HG03378 (cell line): ENCODE data around the gene IRX4.
"Not testable (repeated sequence)": the region's sequence is repeated elsewhere in the genome, so short reads cannot be mapped to it uniquely, and the experiment has no call there.

Experiments
- ATAC-seq: cut with Tn5 transposase; IDR thresholded peaks from one replicate; pipeline ENCODE4 v1.9.1; 2021; ENCODE audit warnings: mild to moderate bottlenecking, moderate library complexity; ENCODE audit not compliant: unreplicated experiment

Gene IRX4

DNA sequence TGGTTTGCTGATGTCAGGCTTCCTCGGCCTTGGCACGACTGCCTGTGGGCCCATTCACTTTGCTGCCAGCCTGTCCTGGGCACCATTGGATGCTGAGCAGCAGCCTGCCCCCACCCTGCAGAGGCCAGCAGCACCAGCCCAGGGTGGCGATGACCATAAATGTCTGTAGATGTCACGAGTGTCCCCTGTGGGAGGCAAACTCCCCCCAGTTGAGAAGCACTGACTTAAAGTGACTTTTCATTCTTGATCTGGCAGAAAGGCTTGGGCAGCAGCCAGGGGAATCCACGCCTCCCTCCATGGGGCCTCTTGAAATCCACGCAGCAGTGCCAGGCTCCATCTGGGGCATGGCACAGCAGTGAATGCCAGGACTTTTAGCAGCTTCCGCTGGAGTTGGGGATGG is 21.8 kb downstream of the IRX4 start:
- no peak for ATAC-seq

- no peak for ATAC-seq
These were observed 22.6 kb downstream of the IRX4 start for GRCh38 chr5:1860021-1860610.

DNA sequence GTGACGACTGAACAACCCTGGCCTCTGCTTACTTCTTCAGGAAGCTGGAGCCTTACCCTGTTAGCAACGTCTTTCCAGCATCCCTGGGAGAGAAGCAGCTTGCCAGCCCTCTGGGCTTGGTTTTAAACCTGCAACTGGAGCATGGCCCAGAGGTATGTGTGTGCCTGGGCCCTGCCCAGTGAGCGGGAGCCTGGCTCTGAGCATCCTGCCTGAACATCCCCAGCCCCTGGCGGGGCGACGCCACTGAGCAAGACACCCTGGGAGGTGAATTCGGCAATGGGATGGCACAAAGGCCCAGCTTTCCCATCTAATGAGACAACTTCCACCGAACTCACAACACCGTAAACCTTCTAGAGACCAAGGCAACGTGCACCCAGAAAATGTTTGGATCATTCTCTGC is 23.6 kb downstream of the IRX4 start:
- no peak for ATAC-seq

DNA sequence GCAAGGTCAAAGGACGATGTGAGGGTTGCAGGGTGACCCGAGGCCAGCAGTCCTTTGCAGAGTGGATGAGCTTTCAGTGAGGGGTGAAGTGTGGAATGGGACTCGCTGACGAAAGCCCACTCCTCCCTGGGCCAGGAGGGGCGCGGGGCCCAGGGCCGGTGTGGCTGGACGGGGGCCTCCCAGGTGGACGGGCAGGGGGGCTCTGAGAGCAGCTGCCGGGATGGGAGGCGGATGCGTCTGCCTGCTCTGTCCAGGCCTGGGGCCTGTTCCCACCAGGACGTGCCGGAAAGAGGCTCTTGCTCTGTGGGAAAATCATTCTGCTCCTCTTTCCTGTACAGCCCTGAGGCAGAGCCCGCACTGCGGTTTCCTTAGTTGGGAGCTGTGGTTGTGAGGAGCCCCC is 24.3 kb downstream of the IRX4 start:
- ATAC-seq, result no peak

DNA sequence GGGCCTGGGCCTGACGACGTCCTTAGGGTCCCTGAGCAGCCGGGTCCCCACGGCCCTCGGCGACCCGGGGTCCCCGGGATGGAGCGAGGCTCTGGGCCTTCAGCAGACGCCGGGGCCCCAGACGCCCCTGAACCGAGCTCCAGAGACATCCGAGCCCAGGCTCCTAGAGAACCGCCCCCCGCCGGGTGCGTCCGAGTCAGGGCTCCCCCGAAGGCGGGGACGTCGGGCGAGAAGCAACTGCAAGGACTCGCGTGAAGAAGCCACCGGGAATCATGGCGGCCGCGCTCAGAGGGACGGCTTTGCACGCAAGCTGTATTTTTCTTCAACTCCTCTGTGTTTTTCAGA is 25.5 kb downstream of the IRX4 start:
- no peak for ATAC-seq

GRCh38 chr5:1856596-1857255 is 26.0 kb downstream of the IRX4 start:
- ATAC-seq, result no peak

DNA sequence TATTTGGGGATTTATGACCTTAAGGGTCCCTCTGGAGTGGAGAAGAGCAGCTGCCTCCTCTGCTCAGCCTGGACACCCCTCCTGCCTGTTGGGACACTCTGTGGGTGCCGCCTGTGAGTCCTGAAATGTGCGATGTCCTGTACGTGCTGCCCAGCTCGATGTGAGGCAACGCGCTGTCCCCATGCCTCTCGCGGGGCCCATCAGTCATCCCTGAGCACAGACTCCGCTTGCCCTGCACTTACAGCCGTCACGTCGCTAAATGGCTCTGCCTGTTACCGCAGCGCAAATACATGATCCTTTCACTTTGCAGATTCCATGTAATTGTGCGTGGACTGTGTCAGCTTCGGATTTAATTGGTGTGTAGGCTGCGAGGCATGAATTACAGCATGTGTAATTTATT is 27.1 kb downstream of the IRX4 start:
- no peak for ATAC-seq

GRCh38 chr5:1855075-1855474 is 27.6 kb downstream of the IRX4 start:
- ATAC-seq, result no peak

DNA sequence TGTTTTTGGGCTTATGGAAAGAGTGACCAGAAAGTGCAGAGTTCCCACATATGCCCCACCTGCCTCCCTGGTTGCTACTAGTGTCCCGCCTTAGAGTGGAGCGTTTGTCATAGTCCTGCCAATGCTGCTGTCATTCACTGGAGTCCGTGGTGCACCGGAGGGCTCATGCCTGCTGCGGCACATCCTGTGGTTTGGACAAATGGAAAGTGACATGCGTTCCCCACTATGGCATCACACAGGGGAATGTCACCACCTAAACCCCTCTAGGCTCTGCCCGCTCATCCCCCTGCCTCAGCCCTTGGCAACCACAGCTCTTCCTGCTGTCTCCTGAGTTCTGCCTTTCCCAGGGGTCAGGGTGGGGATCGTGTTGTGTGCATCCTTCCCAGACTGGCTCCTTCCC is 29.2 kb downstream of the IRX4 start:
- ATAC-seq, result no peak

GRCh38 chr5:1852324-1852947 is 30.3 kb downstream of the IRX4 start:
- no peak for ATAC-seq

DNA sequence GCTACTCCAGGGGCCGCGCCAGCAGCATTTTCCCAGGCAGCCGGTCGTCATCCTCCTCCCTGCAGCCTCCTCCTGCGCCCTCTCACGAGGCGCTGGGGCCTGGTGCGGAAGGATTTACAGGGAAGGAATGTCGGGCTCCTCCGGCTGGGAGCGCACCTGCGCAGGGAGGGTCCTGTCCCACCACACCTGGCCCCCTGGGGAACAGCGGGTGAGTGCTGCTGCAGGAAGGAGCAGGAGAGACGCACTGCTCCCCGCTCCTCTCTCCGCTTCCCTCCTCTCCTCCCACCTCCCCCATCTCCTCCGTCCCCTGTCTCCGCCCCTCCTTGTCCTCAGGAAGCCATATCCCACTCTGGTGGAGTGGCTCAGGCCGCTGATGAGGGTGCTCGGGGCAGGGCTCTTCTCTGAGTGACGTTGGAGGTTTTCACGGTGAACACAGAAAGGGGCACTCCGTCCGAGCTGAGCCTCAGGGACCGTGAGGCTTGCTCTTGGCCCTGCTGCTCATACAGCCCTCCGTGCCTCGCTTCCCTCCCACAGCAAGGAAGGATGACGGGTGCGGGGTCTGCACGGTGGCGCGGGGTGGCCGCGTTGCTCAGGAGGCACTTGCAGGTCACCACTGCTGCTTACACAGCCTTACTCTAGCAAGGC is 31.3 kb downstream of the IRX4 start:
- ATAC-seq, result no peak

GRCh38 chr5:1850324-1851154 is 32.2 kb downstream of the IRX4 start:
- ATAC-seq, result no peak

DNA sequence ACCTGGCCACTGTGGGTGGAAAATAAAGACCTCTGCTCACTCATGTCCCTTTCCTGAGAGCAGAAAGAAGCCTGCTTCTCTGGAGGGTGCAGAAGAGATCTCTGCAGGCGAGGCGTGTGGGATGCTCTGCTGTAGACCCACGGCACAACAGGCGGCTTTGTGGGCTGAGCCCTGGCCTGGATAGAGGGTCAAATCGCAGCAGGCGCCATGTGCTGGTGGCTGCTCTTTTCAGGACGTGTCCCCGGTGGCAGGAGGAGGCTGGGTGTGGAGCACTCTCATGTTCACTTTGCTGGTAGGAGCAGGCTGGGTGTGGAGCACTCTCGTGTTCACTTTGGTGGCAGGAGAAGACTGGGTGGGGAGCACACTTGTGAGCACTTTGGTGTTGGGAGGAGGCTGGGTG is 35.1 kb downstream of the IRX4 start:
- ATAC-seq, result no peak

GRCh38 chr5:1847056-1847455 is 35.7 kb downstream of the IRX4 start:
- ATAC-seq, result no peak

DNA sequence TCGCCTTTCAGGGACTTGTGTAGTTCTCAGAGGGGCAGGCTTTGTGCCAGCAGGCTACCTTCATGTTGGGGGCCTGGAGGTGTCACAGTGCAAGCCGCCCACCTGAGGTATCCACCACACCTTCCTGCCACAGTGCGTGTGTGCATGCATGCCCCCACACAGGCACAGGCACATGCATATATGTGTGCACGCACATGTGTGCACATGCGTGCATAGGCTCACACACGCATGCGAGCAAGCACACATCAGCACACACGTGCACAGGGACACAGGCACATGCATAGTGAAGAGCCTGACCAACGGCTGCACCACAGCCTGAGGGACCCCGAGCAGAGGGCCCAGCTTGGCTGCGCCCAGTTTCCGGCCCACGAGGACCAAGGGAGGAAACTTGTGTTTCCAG is 36.1 kb downstream of the IRX4 start:
- no peak for ATAC-seq

- ATAC-seq, result no peak
These were observed 37.0 kb downstream of the IRX4 start for GRCh38 chr5:1845696-1846095.

DNA sequence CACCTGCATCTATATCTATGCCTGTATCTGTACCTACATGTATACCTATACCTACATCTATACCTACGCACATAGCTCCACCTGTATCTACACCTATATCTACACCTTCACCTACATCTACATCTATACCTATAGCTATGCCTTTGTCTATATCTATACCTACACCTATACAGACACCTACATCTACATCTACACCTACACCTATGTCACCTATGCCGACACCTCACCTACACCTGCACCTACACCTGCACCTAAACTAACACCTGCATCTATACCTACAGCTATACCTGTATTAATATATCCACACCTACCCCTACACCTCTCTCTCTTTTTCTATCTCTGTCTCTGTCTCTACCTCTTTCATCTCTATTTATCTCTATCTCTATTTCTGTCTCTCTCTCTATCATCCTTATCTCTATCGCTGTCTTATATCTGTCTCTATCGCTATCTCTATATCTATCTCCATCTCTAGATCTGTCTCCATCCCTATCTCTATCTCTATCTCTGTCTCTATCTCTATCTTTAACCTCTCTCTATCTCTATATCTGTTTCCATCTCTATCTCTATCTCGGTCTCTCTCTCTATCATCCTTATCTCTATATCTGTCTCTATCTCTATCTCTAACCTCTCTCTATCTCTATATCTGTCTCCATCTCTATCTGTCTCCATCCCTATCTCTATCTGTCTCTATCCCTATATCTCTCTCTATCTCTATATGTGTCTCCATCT is 37.9 kb downstream of the IRX4 start:
- ATAC-seq, result no peak

GRCh38 chr5:1843761-1844160 is 39.0 kb downstream of the IRX4 start:
- not testable (repeated sequence) for ATAC-seq

DNA sequence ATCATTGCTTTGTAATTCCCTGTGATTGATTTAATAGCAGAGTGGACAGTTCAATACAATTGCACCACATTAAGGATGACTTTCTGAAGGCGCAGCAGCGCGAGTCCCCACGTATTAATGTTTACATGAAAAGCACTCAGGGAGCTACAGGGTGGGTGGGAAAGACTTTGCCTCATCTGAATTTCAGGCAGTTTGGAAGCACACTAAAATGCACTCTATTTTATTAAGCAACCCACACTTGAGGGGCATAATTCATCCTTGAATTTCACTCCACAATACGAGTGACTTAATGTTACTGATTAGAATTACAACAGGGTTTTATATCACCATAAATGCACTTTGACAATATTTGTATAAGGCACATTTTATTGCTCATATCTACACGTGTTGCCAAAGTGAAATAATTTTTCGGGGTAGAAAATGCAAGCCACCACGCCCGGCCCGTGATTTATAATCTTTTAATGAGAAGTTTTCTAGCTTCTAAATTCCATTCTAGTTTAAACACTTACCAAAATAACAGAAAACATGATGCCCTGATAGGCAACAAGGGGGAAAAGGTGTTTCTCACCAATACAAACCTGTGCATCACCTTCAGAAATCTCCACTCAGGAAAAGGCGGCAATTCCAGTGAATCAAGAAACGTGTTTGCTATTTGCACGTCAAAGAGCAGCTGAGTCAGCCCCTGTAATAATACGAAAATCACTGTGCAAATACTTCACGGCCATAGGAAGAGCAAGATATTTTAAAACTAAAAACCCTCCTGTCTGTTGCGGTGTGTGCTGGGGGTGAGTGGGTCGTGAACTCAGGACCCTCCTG is 40.5 kb downstream of the IRX4 start:
- no peak for ATAC-seq
